B cell (primary cell): Measurements from ENCODE around the gene ZFAND4. TPM values are rescaled to one million over a fixed set of nuclear protein-coding genes. Genes with fewer than 3 reads are reported as not detected.
A peak's percentile ranks its signal among the peaks of the same experiment; 100 is the strongest.

Source experiments
- ATAC-seq: fragments of 200-7000 bp; cut with Tn5 transposase; one replicate; pipeline ENCODE4 v1.10.0; 2021; ENCODE audit warnings: low read depth, mild to moderate bottlenecking, moderate number of reproducible peaks, moderate library complexity
- CTCF ChIA-PET: fragments of 350-600 bp; sonication (Branson Sonifier 250); formaldehyde crosslinking; loops from one replicate; lab custom pipeline; 2021; ENCODE audit warnings: antibody characterized with exemption, inconsistent platforms; lab: Charles Lee
- POLR2A ChIA-PET: fragments of 350-600 bp; sonication (Branson Sonifier 250); formaldehyde crosslinking; loops from one replicate; lab custom pipeline; 2021; ENCODE audit warnings: antibody characterized with exemption; lab: Charles Lee
- DNase-seq: peaks from one replicate; pipeline ENCODE4 v3.0.0; 2013
- H2AFZ ChIP-seq: 2 replicates; pipeline ENCODE4 v1.6.1; 2012; ENCODE audit warnings: mild to moderate bottlenecking, low read depth, low read length; ENCODE audit not compliant: insufficient read depth, poor library complexity, severe bottlenecking
- H3K27ac ChIP-seq, 2 donors: 1 replicate in 1 of 2; 2 replicates in 1 of 2; pipeline ENCODE4 v1.5.1; 2012 to 2013; ENCODE audit warnings: low read length in 2 of 2, mild to moderate bottlenecking in 2 of 2, moderate library complexity in 1 of 2
- H3K27me3 ChIP-seq, 4 experiments: fragments of 200-600 bp in 1 of 4; sonication (generic) in 1 of 4; replicated peaks in 1 of 4; 1 replicate in 2 of 4; 2 replicates in 2 of 4; pipeline versions ENCODE4 v1.6.1 to v1.7.0; 2013 to 2016; ENCODE audit warnings: low read length in 3 of 4, mild to moderate bottlenecking in 2 of 4, mixed read lengths in 1 of 4, moderate library complexity in 1 of 4; ENCODE audit not compliant: insufficient read depth in 4 of 4, control insufficient read depth in 3 of 4; ENCODE audit errors: control extremely low read depth in 1 of 4
- H3K36me3 ChIP-seq, 2 experiments: replicated peaks in 1 of 2; 1 replicate in 1 of 2; 2 replicates in 1 of 2; pipeline versions ENCODE4 v1.6.1 to v1.7.1; 2013; ENCODE audit warnings: low read length in 1 of 2; ENCODE audit not compliant: insufficient read depth in 2 of 2, control insufficient read depth in 1 of 2; ENCODE audit errors: control extremely low read depth in 1 of 2, extremely low read depth in 1 of 2
- H3K4me1 ChIP-seq, 2 donors: fragments of 200-600 bp in 1 of 2; sonication (generic) in 1 of 2; 1 replicate in 1 of 2; 2 replicates in 1 of 2; pipeline versions ENCODE4 v1.5.1 to v1.6.1; 2013 to 2017; ENCODE audit warnings: low read length in 2 of 2; ENCODE audit not compliant: control insufficient read depth in 2 of 2, insufficient read depth in 2 of 2
- H3K4me2 ChIP-seq: replicated peaks from 2 replicates; pipeline ENCODE3; 2012; ENCODE audit warnings: mild to moderate bottlenecking, low read depth, low read length; ENCODE audit not compliant: poor library complexity, severe bottlenecking
- H3K4me3 ChIP-seq, 5 experiments: fragments of 200-600 bp in 1 of 5; sonication (generic) in 1 of 5; 1 replicate in 3 of 5; 2 replicates in 2 of 5; pipeline versions ENCODE4 v1.5.1 to v1.7.0; 2011 to 2016; ENCODE audit warnings: low read length in 4 of 5, mild to moderate bottlenecking in 4 of 5, low read depth in 2 of 5, control low read depth in 1 of 5, moderate library complexity in 1 of 5; ENCODE audit not compliant: insufficient read depth in 1 of 5; ENCODE audit errors: control extremely low read depth in 1 of 5, extremely low read depth in 1 of 5
- H3K79me2 ChIP-seq: fragments of 200-600 bp; sonication (generic); one replicate; pipeline ENCODE4 v1.6.0; 2016; ENCODE audit warnings: low read length; ENCODE audit not compliant: control insufficient read depth, insufficient read depth
- H3K9ac ChIP-seq: fragments of 200-600 bp; sonication (generic); 2 replicates; pipeline ENCODE4 v1.6.1; 2017; ENCODE audit warnings: mild to moderate bottlenecking, low read length, moderate library complexity
- H3K9me3 ChIP-seq, 3 donors: one replicate each; pipeline versions ENCODE4 v1.6.1 to v1.7.1; 2013; ENCODE audit warnings: low read length in 2 of 3; ENCODE audit not compliant: control insufficient read depth in 2 of 3, insufficient read depth in 1 of 3; ENCODE audit errors: control extremely low read depth in 1 of 3
- H4K20me1 ChIP-seq: 2 replicates; pipeline ENCODE4 v1.6.0; 2012; ENCODE audit warnings: mild to moderate bottlenecking, low read length; ENCODE audit not compliant: insufficient read depth, control insufficient read depth, poor library complexity, severe bottlenecking
- H3K27ac Mint-ChIP-seq: one replicate; pipeline ENCODE4 v1.8.0; 2021; ENCODE audit warnings: mixed read lengths
- H3K27me3 Mint-ChIP-seq: one replicate; pipeline ENCODE4 v1.8.0; 2021; ENCODE audit warnings: mixed read lengths
- H3K4me1 Mint-ChIP-seq: one replicate; pipeline ENCODE4 v1.8.0; 2021; ENCODE audit warnings: mixed read lengths
- H3K4me3 Mint-ChIP-seq: one replicate; pipeline ENCODE4 v1.8.0; 2021; ENCODE audit warnings: mixed read lengths
- H3K9me3 Mint-ChIP-seq: one replicate; pipeline ENCODE4 v1.8.0; 2022; ENCODE audit warnings: mixed read lengths; ENCODE audit not compliant: insufficient read depth
- EZH2 ChIP-seq: IDR thresholded peaks from 2 replicates; pipeline ENCODE4 v1.6.1; 2012; ENCODE audit warnings: borderline replicate concordance, low read depth, mild to moderate bottlenecking, moderate library complexity, low read length; ENCODE audit not compliant: insufficient read depth, poor library complexity, severe bottlenecking
- WGBS: methylation state at CpG from one replicate; pipeline ENCODE4 v1.1.5; 2013; ENCODE audit warnings: missing lambda C conversion rate; ENCODE audit not compliant: insufficient coverage; 5-methylcytosine and 5-hydroxymethylcytosine counted together
- intact Hi-C: fragments of 100-400 bp; cut with micrococcal nuclease; formaldehyde crosslinking; loops from one replicate; pipeline ENCODE4 v1.10.0; 2022
- polyA plus RNA-seq: library from polyadenylated mRNA; depleted of rRNA; stranded (reverse); fragments of >200 nt; gene quantifications from 2 replicates; pipeline ENCODE4 v1.2.3, GENCODE V29; 2012
- total RNA-seq, 2 donors: library from RNA; stranded (reverse); fragments of 120-200 nt in 1 of 2; gene quantifications; 1 replicate in 1 of 2; 2 replicates in 1 of 2; pipeline versions ENCODE4 v1.2.3 to v1.2.4, GENCODE V29; 2013 to 2022
- TF ChIP-seq, protein P1 (sequence below): fragments of 200-600 bp; IDR thresholded peaks from one replicate; pipeline ENCODE4 v1.8.0; 2022; ENCODE audit warnings: antibody characterized with exemption, mild to moderate bottlenecking

The ZFAND4 gene
- total and polyA plus RNA-seq, 2 donors (not counting 1 experiment from before 2014, with no cell fraction given), result 7.9 to 23.4 TPM

DNA sequence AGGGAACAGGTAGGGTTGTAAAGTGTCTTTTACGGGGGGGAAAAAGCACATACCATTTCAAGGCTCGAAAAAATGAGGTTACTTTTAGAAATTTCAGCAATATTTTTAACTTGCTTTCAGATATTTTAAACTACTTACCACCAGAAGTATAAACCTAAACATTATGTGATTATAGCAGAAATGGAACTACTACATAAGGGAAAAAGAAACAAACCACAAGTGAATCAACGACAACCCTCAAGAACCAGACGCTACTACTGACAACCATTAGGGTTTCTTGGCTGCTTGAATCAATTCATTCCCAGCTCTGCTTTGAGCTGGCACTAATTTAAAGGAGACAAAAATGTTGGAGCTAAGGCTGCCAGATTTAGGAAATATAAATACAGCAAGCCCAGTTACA is 80.1 kb downstream of the ZFAND4 start:
- Histone ChIP-seq H4K20me1 (no peaks in the 10 kb centered on the region), H2AFZ (peak overlapping the region; percentile 16), H3K4me1 (peaks cover 26% of the 10 kb centered on the region in 2 donors), H3K36me3 (peaks cover 0 to 13% of the 10 kb centered on the region in 2 experiments), H3K27ac (peak overlapping the region in 1 of 2 donors; percentile 8), H3K9ac (peak overlapping the region; percentile 11), H3K27me3 (no peaks in the 10 kb centered on the region), H3K4me3 (peak overlapping the region in 1 of 5 experiments; percentile 16), H3K9me3 (peaks cover 0 to 1% (median 0%) of the 10 kb centered on the region in 3 donors), H3K79me2 (peaks cover 63% of the 10 kb centered on the region), H3K4me2 (peak overlapping the region; percentile 87)
- POLR2A ChIA-PET, result no interaction called here
- Mint-ChIP-seq H3K4me3 (peak overlapping the region; percentile 70), H3K27me3 (no peaks in the 10 kb centered on the region), H3K27ac (no peak overlapping the region), H3K4me1 (peaks cover 42% of the 10 kb centered on the region), H3K9me3 (no peaks in the 10 kb centered on the region)
- no CpG with 5 or more reads among the region's 4 CpGs for WGBS
- TF ChIP-seq, protein P1, sequence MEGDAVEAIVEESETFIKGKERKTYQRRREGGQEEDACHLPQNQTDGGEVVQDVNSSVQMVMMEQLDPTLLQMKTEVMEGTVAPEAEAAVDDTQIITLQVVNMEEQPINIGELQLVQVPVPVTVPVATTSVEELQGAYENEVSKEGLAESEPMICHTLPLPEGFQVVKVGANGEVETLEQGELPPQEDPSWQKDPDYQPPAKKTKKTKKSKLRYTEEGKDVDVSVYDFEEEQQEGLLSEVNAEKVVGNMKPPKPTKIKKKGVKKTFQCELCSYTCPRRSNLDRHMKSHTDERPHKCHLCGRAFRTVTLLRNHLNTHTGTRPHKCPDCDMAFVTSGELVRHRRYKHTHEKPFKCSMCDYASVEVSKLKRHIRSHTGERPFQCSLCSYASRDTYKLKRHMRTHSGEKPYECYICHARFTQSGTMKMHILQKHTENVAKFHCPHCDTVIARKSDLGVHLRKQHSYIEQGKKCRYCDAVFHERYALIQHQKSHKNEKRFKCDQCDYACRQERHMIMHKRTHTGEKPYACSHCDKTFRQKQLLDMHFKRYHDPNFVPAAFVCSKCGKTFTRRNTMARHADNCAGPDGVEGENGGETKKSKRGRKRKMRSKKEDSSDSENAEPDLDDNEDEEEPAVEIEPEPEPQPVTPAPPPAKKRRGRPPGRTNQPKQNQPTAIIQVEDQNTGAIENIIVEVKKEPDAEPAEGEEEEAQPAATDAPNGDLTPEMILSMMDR, result no peak
- no peak for TF ChIP-seq EZH2
- DNase-seq, result peak; percentile 40
- CTCF ChIA-PET, result interaction anchor here (2.6 kb wide), 1 partner anchor 128 kb away, joined by 6 read pairs; no protein-coding TSS in a partner anchor
- no peak for ATAC-seq
- intact Hi-C loops, result loop anchor here (5.0 kb wide), 2 partner anchors 135 to 340 kb away; partner anchors contain the start of gene WASHC2C

DNA sequence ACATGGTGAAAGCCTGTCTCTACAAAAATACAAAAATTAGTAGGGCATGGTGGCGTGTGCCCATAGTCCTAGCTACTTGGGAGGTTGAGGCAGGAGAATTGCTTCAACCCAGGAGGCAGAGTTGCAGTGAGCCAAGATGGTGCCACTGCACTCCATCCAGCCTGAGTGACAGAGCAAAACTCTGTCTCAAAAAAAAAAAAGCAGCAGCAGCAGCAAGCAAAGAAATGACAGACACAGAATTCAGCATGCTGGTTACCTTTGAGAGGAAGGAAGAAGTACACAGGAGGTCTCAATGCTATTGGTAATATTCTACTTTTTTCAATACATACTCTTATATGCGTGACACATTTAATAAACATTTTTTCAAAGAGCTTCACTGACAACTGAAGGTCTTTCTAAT is 81.3 kb downstream of the ZFAND4 start:
- no peak overlapping the region for H3K4me2 ChIP-seq
- TF ChIP-seq, protein P1, result no peak
- TF ChIP-seq EZH2, result no peak
- intact Hi-C loops, result loop anchor here (5.0 kb wide), 2 partner anchors 136 to 339 kb away; partner anchors contain the start of gene WASHC2C
- H3K9ac ChIP-seq, result no peak overlapping the region
- ChIA-PET POLR2A (no interaction called here), CTCF (no interaction called here)
- no peak overlapping the region for H3K4me3 Mint-ChIP-seq
- no peaks in the 10 kb centered on the region for H3K27me3 ChIP-seq
- no peaks in the 10 kb centered on the region for H3K27me3 Mint-ChIP-seq
- DNase-seq, result no peak
- peaks cover 26% of the 10 kb centered on the region in 2 donors for H3K4me1 ChIP-seq
- H3K27ac Mint-ChIP-seq, result no peak overlapping the region
- H3K27ac ChIP-seq, result no peak overlapping the region
- no peak overlapping the region for H3K4me3 ChIP-seq
- peaks cover 74% of the 10 kb centered on the region for H3K79me2 ChIP-seq
- H2AFZ ChIP-seq, result no peak overlapping the region
- WGBS, result no CpG with 5 or more reads among the region's 2 CpGs
- peaks cover 0 to 5% (median 2%) of the 10 kb centered on the region in 3 donors for H3K9me3 ChIP-seq
- peaks cover 42% of the 10 kb centered on the region for H3K4me1 Mint-ChIP-seq
- H4K20me1 ChIP-seq, result no peaks in the 10 kb centered on the region
- peaks cover 0 to 13% of the 10 kb centered on the region in 2 experiments for H3K36me3 ChIP-seq
- ATAC-seq, result no peak
- H3K9me3 Mint-ChIP-seq, result peaks cover 2% of the 10 kb centered on the region
